GM19468 (cell line): Measurements from ENCODE around the gene MCC.

Experiments
- ATAC-seq: cut with Tn5 transposase; IDR thresholded peaks from one replicate; pipeline ENCODE4 v1.9.1; 2021; ENCODE audit warnings: mild to moderate bottlenecking, moderate library complexity, moderate number of reproducible peaks; ENCODE audit not compliant: unreplicated experiment; ENCODE audit errors: extremely low read depth

The MCC gene

GRCh38 chr5:113053511-113053995 is 434.7 kb downstream of the MCC start:
- ATAC-seq: no peak

- no peak for ATAC-seq
Observed at GRCh38 chr5:113052041-113052795, 436.0 kb downstream of the MCC start.

DNA sequence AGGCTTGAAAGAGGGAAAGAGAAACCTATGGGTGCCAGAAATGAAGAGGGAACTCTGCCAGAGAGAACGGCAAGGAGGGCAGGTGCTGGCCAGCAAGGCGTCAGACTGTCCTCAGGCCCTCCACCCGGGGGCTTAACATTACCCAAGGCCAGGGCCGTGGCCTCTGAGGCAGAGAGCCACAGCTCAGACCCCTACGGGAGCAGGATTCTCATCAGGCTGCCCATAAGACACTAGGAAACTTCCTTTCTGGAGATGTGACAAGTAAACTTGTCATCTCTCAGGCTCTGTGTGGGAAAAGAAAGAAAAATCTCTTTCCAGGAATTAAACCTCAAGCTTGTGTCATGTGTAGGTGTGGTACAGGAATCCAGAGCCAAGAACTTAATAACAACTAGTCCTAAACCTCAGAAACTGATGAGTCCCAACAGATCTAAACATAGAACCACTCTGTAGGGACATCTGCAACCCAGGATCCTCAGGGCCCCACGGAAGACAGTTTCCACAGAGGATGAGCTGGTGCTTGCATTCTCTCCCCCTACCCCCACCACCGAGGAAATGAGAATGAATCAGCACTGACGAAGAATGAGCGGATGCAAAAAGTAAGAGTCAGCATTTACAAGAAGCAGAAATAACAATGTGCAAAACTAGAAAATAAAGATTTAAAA is 437.4 kb downstream of the MCC start:
- no peak for ATAC-seq

DNA sequence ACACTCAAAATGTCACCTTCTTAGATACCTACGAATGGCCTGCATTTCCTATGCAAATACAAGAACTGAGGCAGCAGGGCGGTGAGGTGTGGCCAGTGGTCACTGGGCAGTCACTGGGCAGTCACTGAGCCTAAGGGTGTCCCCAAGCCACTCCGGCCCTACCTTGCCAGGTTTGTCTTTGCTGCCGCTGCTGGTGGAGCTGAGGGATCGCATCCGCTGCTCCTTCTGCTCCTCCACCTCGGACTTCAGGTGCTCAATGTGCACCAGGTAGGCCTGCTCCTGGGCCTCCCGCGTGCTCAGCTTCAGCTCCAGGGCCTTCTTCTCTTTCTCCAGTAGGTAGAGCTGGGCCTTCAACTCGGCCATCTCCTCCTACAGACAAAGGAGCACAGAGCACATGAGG is 439.3 kb downstream of the MCC start:
- no peak for ATAC-seq

- ATAC-seq: peak; percentile 93
Observed at GRCh38 chr5:113047733-113048652, 440.3 kb downstream of the MCC start.

- no peak for ATAC-seq
Observed at GRCh38 chr5:113047234-113047633, 441.0 kb downstream of the MCC start.

- no peak for ATAC-seq
Observed at GRCh38 chr5:113044776-113045465, 443.3 kb downstream of the MCC start.

GRCh38 chr5:113043491-113043931 is 444.7 kb downstream of the MCC start:
- ATAC-seq: no peak

GRCh38 chr5:113042491-113043243 is 445.6 kb downstream of the MCC start:
- no peak for ATAC-seq

GRCh38 chr5:113040672-113041260 is 447.5 kb downstream of the MCC start:
- ATAC-seq: no peak

DNA sequence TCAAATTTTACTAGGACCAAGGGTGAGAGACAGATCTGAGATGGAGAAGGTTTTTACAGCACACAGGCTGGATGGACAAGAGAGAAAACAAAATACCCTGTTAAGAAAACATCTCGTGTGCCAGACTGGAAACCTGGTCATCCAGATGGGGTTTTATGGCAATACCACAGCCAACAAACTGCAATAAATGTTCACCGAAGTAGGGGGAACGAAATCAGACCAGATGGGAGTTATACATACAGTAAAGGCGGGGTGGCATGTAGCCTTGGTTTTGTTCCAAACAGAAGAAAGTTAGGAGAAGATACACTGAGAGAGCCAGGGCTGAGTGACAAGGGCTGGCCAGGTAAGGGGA is 448.3 kb downstream of the MCC start:
- no peak for ATAC-seq

- ATAC-seq: no peak
Observed at GRCh38 chr5:113039229-113039933, 448.9 kb downstream of the MCC start.

GRCh38 chr5:113038714-113039113 is 449.5 kb downstream of the MCC start:
- ATAC-seq: no peak

DNA sequence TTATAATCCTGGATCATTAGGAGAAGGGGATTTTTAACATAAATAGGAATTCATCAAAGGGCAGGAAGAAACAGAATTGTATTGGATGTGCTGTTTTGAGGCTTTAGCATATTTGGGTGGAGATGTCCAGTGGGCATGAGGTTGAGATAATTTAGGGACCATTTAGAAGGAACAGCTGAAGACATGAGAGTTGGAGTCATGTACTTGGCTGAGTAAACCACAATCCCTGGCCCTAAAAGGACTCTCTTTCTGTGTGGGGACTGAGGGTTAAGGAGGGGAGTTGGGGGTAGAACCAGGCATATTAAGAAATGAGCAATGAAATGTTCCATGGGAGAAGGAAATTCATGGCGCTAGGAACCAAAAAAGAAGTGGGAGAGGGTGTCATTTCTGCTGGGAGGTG is 450.1 kb downstream of the MCC start:
- ATAC-seq: no peak

GRCh38 chr5:113036826-113037225 is 451.4 kb downstream of the MCC start:
- no peak for ATAC-seq

DNA sequence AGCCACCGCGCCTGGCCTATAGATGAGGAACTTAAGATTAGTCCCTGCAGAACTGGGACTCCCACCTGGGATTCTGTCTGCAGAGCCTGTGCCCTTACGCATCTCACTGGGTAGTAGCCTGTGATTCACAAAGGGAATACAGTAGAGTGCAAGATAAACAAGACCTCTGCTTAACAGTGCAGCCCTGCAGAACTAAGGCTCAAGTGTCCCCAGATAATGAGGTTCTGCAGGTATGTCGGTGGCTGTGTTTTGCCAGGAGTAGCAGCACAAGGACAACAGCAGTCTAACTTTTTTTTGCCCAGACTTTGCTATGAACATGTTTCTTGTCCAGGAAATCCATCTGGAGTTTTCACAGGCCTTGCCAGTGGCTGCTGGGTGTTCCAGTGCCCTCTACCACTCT is 451.9 kb downstream of the MCC start:
- no peak for ATAC-seq

DNA sequence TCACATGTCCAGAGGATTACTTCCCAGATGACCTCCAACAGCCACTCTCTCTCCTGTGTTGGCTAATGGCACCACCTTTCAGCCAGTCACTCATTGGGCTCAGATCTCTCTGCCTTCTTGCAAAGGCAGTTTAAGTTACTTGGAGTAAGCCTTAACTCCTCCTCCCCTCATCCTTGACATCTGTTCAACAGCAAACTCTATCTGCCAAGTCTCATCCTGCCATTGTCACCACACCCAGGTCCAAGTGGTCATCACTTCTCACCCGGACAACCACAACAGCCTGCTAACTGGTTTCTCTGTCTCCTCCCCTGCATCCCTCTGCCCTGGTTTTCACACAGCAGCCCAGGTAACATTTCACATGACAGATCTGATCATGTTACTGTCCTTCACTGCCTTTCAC is 453.2 kb downstream of the MCC start:
- no peak for ATAC-seq

- no peak for ATAC-seq
Observed at GRCh38 chr5:113034182-113034773, 454.0 kb downstream of the MCC start.
